ENCODE data around the gene ACSS2. TPM values are rescaled to one million over a fixed set of nuclear protein-coding genes. Genes with fewer than 3 reads are reported as not detected.
"Not testable (repeated sequence)": the region's sequence is repeated elsewhere in the genome, so short reads cannot be mapped to it uniquely, and the experiment has no call there.

The ACSS2 gene
- total RNA-seq, 4 donors from 2014 or later: 68.4 to 112 (median 94.3) TPM

DNA sequence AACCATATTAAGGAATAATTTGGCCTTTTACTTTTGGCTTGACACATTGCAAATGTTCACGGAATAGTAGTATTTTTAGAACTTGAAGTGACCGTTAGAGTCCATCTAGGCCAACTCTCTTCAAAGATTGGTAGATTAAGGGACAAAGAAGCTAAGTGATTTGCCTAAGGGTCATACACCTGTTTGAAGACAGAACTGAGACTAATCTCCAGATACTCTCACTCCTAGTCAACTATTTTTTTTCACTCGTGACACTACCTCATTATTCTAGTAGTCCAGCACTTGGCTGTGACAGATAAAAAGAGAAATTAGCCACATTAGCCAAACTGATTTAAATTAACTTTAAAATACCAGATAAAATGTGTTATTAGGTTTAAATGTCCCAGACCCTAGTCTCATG, 10.6 kb downstream of the ACSS2 start:
- Histone ChIP-seq H3K27me3 (no peaks in the 10 kb centered on the region), H3K4me1 (no peaks in the 10 kb centered on the region), H3K27ac (no peak overlapping the region), H3K4me3 (no peak overlapping the region), H3K36me3 (peaks cover 0 to 58% (median 0%) of the 10 kb centered on the region in 3 donors), H3K9me3 (no peaks in the 10 kb centered on the region)
- no peak for DNase-seq (ENCODE audit: low spot score in 2 of 2)
- no peak for TF ChIP-seq EP300 (IDR thresholded peaks at IDR 0.05)
- TF ChIP-seq, protein P1, sequence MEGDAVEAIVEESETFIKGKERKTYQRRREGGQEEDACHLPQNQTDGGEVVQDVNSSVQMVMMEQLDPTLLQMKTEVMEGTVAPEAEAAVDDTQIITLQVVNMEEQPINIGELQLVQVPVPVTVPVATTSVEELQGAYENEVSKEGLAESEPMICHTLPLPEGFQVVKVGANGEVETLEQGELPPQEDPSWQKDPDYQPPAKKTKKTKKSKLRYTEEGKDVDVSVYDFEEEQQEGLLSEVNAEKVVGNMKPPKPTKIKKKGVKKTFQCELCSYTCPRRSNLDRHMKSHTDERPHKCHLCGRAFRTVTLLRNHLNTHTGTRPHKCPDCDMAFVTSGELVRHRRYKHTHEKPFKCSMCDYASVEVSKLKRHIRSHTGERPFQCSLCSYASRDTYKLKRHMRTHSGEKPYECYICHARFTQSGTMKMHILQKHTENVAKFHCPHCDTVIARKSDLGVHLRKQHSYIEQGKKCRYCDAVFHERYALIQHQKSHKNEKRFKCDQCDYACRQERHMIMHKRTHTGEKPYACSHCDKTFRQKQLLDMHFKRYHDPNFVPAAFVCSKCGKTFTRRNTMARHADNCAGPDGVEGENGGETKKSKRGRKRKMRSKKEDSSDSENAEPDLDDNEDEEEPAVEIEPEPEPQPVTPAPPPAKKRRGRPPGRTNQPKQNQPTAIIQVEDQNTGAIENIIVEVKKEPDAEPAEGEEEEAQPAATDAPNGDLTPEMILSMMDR (IDR thresholded peaks at IDR 0.05): no peak
- TF ChIP-seq POLR2A (IDR thresholded peaks at IDR 0.05): no peak
- 46 to 50% methylated on average over 3 of the region's 3 CpGs for WGBS, 2 donors

DNA sequence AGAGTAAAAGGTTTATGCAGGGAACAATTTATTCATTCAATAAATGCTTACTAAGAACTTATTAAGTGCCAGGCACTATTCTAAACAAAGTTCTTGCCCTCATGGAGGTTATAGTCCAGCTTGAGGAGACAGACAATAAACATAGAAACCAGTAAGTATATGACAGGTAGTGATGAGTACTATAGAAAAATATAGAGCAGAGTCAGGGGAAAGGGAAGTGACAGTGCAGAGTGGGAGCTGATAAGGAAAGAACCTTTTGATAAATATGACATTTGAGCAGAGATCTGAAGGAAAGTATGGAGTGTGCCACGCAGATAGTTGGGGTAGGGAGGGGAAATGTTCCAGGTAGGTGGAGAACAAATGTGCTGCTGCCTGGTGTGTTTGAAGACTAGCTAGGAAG, 12.1 kb downstream of the ACSS2 start:
- Histone ChIP-seq H3K27me3 (no peaks in the 10 kb centered on the region), H3K4me1 (no peaks in the 10 kb centered on the region), H3K36me3 (peaks cover 0 to 44% (median 0%) of the 10 kb centered on the region in 3 donors), H3K9me3 (no peaks in the 10 kb centered on the region), H3K4me3 (no peak overlapping the region), H3K27ac (no peak overlapping the region)
- no peak for TF ChIP-seq EP300 (IDR thresholded peaks at IDR 0.05)
- DNase-seq (ENCODE audit: low spot score in 2 of 2): no peak
- 85 to 97% methylated on average over 1 of the region's 1 CpG for WGBS, 2 donors

DNA sequence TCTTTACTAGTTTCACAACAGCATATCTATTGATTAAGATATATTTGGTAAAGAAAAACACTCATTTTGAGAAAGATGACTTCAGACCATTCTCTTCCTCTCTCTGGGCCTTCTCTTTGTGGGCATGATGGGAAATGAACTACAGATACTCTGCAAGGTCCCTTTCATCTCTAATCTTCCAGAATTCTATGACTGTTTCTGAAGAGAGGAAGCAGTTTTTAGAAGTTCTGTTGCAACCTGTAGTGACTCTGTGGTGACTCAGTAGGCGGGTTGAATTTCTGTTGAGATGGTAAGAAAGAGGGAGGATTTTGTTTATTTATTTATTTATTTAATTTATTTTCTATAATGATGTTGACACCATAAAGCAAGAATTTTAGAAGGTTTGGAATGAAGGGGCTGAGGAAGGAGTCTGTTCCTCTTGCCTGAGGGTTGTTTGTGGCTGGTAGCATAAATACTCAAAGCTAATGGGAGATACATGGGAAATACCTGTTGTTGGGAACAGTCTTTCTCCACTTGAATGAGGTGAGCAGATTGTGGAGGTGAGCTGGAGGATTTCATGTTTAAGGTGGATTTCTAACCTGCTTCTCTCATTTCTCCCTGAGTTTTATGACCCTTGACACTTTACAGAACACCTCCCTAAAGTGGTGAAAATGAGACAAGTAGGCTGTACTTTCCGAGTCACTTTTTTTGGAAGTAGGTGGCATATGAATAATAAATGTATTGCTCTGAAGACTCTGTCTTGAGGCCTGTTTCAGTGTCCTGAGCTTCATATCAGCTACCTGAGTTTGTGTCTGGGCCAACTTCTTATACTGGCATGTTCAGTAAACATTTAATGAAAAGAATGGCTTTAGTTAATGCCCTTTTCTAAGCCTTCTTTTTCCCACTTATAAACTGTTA, 15.0 kb downstream of the ACSS2 start:
- Histone ChIP-seq H3K4me1 (peaks cover 0 to 9% (median 0%) of the 10 kb centered on the region in 4 donors), H3K36me3 (peaks cover 0 to 19% (median 0%) of the 10 kb centered on the region in 3 donors), H3K27me3 (no peaks in the 10 kb centered on the region), H3K9me3 (no peaks in the 10 kb centered on the region), H3K27ac (no peak overlapping the region), H3K4me3 (no peak overlapping the region)
- TF ChIP-seq, protein P1 (IDR thresholded peaks at IDR 0.05): no peak
- no peak for TF ChIP-seq EP300 (IDR thresholded peaks at IDR 0.05)
- TF ChIP-seq POLR2A (IDR thresholded peaks at IDR 0.05): no peak
- DNase-seq (ENCODE audit: low spot score in 2 of 2): no peak
- WGBS, 2 donors: 87 to 91% methylated on average over 2 of the region's 2 CpGs

DNA sequence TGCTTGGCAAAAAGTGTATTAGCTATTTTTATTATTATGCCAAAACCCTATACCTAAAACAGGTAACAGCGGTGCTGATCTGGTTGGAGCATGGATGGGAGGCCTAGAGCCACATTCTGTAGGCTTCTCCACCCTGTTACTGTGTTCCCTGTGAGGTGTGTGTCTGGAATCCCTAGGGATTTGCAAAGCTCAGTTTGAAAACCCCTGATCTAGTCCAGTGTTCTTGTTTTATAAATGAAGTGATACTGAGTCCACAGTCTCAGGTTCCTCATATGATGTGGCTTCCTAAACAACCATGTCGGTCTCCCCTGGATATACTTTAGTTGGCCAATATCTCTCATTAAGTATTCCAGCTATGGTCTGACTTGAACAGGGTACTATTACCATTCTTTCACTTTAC, 16.3 kb downstream of the ACSS2 start:
- H3K4me3 ChIP-seq: no peak overlapping the region
- WGBS, 2 donors: 90 to 97% methylated on average over 2 of the region's 2 CpGs
- H3K27me3 ChIP-seq: no peaks in the 10 kb centered on the region
- H3K36me3 ChIP-seq: peaks cover 0 to 7% (median 0%) of the 10 kb centered on the region in 3 donors
- no peak for DNase-seq (ENCODE audit: low spot score in 2 of 2)
- no peak for TF ChIP-seq EP300 (IDR thresholded peaks at IDR 0.05)
- H3K27ac ChIP-seq: no peak overlapping the region
- peaks cover 0 to 10% (median 0%) of the 10 kb centered on the region in 4 donors for H3K4me1 ChIP-seq
- H3K9me3 ChIP-seq: no peaks in the 10 kb centered on the region

DNA sequence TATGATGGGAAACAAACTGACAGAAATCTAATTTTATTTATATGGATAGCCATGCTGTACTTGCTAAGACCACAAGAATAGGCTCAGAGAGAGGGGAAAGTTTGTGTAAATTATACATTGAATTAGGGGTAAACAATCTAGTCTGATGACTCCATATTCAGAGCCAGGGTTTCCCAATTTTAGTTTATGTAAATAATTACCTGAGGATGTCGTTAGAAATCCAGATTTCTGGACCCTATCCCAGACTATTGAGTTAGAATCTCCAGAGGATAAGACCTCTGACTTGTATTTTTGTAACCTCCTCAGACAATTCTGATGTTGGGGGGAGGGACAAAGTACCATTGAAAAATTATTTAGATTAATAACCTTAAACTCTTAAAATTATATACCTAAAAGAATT, 18.3 kb downstream of the ACSS2 start:
- H3K4me1 ChIP-seq: peaks cover 0 to 10% (median 0%) of the 10 kb centered on the region in 4 donors
- DNase-seq (ENCODE audit: low spot score in 2 of 2): no peak
- H3K36me3 ChIP-seq: no peaks in the 10 kb centered on the region
- no peak overlapping the region for H3K27ac ChIP-seq
- no peak overlapping the region for H3K4me3 ChIP-seq
- TF ChIP-seq POLR2A (IDR thresholded peaks at IDR 0.05): no peak
- TF ChIP-seq EP300 (IDR thresholded peaks at IDR 0.05): no peak
- 20 to 42% methylated on average over 1 of the region's 1 CpG for WGBS, 2 donors
- H3K27me3 ChIP-seq: no peaks in the 10 kb centered on the region
- H3K9me3 ChIP-seq: no peaks in the 10 kb centered on the region

DNA sequence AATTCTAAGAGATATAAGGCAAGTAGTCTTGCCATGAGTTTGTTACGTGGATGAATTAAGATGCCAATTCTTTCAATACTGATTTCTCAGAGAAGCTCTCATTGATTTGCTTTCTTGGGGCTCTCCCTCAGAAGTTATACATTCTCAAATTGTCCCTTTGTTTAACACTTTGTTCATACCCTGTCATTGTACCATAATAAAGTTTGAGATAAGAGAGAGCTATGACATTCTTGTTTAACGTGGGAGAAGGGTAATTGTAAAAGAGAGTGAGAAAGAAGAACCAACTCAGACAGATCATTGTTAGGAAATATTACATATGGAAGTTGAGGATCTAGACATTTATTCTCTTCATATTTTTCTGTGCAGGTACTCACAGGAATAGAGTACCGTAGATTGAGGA, 19.1 kb downstream of the ACSS2 start:
- no peak for TF ChIP-seq EP300 (IDR thresholded peaks at IDR 0.05)
- no peak overlapping the region for H3K4me3 ChIP-seq
- H3K27ac ChIP-seq: no peak overlapping the region
- peaks cover 0 to 10% (median 0%) of the 10 kb centered on the region in 4 donors for H3K4me1 ChIP-seq
- WGBS, 2 donors: 76 to 79% methylated on average over 3 of the region's 3 CpGs
- no peak for DNase-seq (ENCODE audit: low spot score in 2 of 2)
- no peaks in the 10 kb centered on the region for H3K9me3 ChIP-seq
- H3K36me3 ChIP-seq: no peaks in the 10 kb centered on the region
- no peaks in the 10 kb centered on the region for H3K27me3 ChIP-seq

DNA sequence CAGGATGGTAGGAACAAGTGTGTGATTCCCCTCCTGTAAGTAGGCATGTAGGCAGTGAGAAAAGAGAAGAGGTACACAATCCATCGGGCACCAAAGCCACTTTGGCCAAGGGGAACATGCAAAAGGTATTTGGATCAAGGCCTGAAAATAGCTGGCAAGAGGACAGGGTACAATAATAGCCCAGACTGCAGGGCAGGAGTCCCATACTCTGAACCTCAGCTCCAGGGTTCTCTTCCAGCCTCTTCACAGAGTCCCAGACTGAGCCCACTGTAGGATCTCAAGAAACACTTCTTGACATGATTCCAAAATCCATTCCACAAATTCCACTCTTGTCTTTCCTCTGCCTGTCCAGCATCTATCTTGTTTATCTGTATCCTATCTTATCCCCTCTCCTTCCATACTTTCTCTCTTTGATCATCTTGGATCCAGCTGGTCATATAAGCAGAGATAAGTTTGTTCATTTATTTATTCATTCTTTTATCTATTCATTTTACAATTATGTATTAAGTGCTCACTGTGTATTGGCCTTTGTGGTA, 19.7 kb downstream of the ACSS2 start:
- H3K4me3 ChIP-seq: no peak overlapping the region
- no peak for DNase-seq (ENCODE audit: low spot score in 2 of 2)
- H3K9me3 ChIP-seq: no peaks in the 10 kb centered on the region
- no peak overlapping the region for H3K27ac ChIP-seq
- H3K36me3 ChIP-seq: no peaks in the 10 kb centered on the region
- no peaks in the 10 kb centered on the region for H3K27me3 ChIP-seq
- TF ChIP-seq POLR2A (IDR thresholded peaks at IDR 0.05) (no peak), EP300 (IDR thresholded peaks at IDR 0.05) (no peak)
- TF ChIP-seq, protein P1 (IDR thresholded peaks at IDR 0.05): no peak
- H3K4me1 ChIP-seq: peaks cover 0 to 10% (median 0%) of the 10 kb centered on the region in 4 donors
- 77 to 80% methylated on average over 1 of the region's 1 CpG for WGBS, 2 donors

DNA sequence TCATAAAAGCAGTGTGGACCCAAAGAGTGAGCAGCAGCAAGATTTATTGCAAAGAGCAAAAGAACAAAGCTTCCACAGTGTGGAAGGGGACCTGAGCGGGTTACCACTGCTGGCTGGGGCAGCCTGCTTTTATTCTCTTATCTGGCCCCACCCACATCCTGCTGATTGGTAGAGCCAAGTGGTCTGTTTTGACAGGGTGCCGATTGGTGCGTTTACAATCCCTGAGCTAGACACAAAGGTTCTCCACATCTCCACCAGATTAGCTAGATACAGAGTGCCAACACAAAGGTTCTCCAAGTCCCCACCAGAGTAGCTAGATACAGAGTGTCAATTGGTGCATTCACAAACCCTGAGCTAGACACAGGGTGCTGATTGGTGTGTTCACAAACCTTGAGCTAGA, 21.7 kb downstream of the ACSS2 start:
- DNase-seq (ENCODE audit: low spot score in 2 of 2); H3K36me3 ChIP-seq; H3K4me1 ChIP-seq; H3K4me3 ChIP-seq; H3K27me3 ChIP-seq; H3K9me3 ChIP-seq; H3K27ac ChIP-seq: not testable (repeated sequence)
- 71 to 79% methylated on average over 3 of the region's 3 CpGs for WGBS, 2 donors

DNA sequence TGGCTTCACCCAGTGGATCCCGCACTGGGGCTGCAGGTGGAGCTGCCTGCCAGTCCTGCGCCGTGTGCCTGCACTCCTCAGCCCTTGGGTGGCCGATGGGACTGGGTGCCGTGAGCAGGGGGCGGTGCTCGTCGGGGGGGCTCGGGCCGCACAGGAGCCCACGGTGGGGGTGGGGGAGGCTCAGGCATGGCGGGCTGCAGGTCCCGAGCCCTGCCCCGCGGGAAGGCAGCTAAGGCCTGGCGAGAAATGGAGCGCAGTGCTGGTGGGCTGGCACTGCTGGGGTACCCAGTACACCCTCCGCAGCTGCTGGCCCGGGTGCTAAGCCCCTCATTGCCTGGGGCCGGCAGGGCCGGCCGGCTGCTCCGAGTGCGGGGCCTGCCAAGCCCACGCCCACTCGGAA, 22.3 kb downstream of the ACSS2 start:
- H3K27ac ChIP-seq; H3K36me3 ChIP-seq; H3K9me3 ChIP-seq; H3K4me3 ChIP-seq; DNase-seq (ENCODE audit: low spot score in 2 of 2); H3K27me3 ChIP-seq: not testable (repeated sequence)
- H3K4me1 ChIP-seq: peaks cover 0 to 14% (median 0%) of the 10 kb centered on the region in 4 donors
- WGBS, 2 donors: 94 to 95% methylated on average over 13 to 15 of the region's 26 CpGs

Measured in tibial nerve (tissue), 4 donors.